HG02763 (cell line): ENCODE measurements around the gene RNF113B.

Experiments
- ATAC-seq: cut with Tn5 transposase; IDR thresholded peaks from one replicate; pipeline ENCODE4 v1.9.1; 2021; ENCODE audit warnings: mild to moderate bottlenecking, moderate library complexity; ENCODE audit not compliant: unreplicated experiment

RNF113B gene

DNA sequence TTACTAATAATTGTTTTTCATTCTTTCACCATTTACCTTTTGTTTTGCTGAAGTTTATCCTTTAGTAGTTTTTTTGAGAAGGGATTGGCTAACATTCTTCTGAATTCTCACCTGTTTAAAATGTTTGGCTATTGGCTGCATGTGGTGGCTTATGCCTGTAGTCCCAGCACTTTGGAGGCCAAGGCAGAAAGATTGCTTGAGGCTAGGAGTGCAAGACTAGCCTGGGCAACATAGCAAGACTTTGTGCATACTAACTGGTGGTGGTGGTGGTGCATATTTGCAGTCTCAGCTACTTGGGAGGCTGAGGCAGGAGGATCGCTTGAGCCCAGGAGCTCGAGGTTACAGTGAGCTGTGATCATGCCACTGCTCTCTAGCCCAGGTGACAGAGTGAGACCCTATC, 27.5 kb upstream of the RNF113B start:
- no peak for ATAC-seq

DNA sequence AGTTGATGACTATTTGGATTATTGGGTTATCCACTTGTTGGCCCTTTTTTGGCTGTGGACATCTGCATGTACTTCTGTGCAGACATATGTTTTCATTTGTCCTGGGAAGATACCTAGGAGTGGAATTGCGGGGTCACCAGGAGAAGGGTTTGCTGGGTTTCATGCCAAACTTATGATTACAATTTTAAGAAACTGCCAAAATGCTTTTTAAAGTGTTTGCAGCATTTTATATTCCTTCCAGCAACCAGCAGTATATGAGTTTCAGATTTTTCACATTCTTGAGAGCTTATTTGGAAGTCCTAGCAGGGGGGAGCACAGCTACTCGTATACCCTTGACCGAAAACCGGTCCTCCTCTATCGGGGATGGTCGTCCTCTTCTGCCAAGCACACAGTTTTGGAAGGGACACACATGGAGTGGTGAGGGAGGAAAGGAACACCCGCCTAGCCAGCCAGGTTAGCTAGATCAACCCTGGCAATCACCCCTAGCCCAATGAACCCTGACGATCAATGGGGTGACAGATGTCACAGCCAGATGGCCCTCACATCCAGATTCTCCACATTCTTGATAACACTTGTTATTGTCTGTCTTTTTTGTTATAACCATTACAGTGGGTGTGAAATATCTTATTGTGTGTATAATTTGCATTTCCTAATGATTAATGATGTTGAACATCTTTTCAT, 26.7 kb upstream of the RNF113B start:
- no peak for ATAC-seq

DNA sequence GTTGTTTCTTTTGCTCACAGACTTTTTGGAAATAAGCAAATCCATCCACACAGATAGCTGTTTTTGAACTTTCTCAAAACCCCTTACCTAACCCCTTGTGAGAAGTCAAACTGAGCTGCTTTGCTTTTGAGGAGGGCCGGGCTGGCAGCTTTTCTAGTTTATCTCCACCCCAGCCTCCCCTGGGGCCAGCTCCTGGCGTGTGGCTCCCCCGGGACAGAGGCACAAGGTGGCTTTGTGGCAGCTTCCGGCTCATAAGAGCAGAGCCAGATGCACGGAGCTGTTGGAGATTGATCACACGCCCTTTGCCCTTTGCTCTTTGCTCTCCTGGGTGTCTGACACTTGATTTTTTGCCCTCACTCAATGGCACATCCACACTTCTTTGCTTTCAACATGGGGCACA, 24.9 kb upstream of the RNF113B start:
- no peak for ATAC-seq

DNA sequence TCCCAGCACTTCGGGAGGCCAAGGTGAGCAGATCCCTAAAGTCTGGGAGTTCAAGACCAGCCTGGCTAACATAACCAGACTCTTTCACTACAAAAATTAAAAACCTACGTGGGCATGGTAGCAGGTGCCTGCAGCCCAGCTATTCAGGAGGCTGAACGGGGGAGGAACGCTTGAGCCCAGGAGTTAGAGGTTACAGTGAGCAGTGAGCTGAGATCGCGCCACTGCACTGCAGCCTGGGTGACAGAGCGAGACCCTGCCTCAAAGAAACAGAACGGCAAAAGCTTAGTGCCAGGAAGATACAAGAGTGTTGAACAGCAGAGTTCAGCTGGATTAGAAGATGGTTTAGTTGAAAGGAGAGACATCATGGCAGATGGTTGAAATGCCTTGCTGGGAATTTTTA, 24.1 kb upstream of the RNF113B start:
- ATAC-seq, result no peak

DNA sequence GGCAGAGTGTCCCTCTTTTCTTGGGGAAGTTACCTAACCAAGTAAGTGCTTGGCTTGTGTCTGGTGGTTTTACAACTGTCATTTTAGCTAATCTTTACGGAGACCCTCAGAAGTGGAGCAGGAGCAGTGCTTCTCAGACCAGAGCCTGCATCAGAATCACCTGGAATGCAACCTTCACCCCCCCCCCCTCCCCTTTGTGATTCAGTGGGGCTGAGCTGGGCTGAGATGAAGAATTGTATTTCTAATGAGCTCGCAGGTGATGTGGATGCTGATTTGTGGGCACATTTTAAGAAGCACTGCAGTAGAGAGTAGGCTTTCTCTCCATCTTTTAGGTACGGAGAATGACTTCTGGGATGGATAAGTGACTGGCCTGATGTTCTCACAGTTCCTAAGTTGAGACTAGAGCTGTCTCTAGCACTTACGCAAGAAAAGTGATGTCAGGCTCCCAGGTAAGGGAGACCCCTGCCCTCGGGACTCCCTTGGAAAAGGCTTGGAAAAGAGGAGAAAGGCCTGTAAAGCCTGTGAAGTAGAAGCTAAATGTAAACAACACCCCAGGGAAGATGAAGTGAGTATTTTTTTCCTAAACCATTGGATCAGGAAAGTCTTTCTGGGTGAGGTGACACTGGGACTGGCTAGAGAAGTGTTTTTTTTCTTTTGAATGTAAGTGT, 23.3 kb upstream of the RNF113B start:
- ATAC-seq, result no peak

DNA sequence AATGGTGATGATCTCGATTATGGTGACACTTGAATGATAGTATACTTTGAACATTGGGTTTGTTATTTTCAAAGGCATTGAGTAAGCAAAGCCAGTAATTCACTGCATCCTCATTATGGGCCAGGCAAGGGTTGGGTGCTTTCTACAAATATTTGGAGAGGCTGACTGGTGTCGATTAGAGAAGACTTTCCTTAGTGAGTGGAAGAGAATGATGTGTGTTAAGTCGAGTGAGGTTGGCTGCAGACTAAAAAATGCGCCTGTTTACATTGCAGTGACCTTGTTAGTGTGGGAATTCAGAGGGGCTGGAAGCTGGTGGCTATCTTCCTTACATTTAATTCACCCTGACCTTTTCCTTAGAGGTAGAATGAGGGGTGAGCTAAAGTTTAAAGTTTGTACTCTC, 22.4 kb upstream of the RNF113B start:
- no peak for ATAC-seq

DNA sequence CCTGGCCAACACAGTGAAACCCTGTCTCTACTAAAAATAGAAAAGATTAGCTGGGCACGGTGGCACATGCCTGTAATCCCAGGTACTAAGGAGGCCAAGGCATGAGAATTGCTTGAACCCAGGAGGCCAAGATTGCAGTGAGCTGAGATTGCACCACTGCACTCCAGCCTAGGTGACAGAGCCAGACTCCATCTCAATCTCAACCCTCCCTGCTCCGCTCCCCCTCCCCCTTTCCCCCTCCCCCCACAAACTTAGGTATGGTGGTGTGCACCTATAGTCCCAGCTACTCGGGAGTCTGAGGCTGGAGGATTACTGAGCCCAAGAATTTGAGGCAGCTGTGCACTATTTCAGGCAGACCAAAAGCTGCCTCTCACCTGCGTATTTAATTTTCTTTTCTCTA, 21.6 kb upstream of the RNF113B start:
- no peak for ATAC-seq

DNA sequence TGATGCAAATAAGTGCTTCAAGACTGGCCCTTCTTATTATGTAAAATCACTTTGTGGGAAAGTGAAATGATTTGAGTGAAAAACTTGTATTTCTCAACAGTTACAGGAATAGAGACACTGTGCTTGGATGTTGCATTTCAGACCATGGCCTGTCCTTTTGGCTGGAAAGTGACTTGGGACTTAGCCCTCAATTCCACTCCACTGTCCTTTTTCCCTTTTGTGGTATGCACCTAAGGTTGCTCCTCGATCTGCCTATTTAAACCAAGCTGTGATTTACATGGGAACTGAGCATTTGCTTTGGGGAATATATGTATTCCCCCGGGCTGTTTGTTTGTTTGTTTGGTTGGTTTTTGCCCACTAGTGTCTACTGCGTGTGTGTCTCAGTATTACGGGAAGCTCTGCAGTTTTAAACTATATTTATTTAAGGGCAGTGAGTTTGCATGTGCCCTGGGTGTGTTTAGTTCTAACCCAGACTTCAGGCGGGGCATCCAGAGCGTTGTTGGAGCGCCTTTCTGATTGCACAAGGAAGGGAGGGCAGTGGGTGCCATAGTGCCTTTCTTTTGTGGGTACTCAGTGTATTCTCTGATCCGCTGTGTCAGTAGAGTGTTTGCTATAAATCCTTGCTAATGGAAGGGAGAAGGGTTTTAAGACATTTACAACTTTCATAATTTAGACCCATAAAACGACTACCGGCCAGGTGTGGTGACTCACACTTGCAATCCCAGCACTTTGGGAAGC, 18.2 kb upstream of the RNF113B start:
- no peak for ATAC-seq

DNA sequence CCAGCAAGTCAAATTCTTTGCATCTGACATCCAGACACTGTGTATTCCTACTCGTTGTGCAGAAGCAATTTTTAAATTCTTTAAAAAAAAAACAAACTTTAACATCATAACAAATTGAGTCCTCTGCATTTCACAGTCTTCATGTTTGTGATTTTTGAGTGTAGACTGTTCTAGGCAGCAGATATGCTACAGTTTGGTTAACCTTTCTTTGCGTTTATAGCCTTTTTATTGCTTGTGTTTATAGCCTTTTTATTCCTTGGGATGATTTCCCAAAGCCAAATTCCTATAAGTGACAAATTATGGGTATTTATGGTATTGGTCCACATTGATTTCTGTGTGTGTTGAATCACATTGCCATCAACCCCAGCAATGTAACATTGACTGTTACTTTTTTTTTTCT, 14.9 kb upstream of the RNF113B start:
- no peak for ATAC-seq

DNA sequence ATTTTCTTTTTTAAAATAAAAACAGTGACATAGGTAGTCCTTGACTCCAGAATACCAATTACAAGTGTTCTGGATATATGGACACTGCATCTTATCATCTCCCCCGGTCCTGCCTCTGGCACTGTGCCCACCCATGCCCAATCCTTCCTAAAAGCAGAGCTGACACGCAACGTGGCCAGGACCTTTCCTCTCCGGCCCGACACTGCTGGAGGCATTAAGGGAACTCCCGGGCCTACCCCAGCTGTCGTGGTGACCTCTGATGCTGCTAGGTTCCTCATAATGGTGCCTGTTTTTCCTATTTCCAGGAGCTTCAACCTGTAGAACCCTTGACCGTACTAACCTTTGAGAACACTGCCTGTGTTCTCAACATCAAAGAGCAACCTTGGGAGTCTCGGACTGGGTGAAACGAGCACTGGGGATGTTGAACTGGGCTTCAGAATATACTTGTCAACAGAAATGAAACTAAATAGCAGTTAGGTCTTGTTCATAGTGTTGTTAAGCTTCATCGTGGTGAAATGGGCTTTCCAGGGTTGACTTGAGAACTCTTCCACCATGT, 13.9 kb upstream of the RNF113B start:
- no peak for ATAC-seq

DNA sequence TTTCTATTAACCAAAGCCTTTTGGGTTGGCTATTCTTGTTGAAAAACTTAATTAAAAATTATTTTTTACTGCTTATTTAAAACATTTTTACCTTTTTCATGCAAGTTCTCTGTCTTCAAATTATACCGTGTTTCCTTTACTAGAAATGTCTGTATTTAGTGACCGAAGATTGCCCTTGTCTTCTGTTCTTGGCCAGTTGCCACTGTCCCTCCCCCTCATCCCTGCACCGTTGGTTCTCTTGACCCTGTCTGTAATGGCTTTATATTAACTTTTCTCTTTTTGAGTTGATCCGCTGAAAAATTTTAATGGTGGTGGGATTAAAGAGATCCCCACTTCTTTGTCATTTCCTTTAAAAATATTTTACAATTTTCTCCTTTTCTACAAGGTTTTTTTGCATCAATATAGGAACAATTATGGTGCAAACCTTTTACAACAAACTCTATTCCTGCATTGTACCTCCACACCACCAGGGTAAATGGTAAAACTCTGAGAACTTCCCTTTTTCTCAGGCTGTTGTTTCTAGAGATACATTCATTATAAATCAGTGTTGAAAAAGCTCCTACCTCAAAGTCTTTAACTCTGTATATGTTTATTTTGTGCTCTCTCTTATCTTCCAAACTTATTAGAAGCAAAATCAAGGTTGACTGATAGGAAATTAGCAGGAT, 12.9 kb upstream of the RNF113B start:
- no peak for ATAC-seq

DNA sequence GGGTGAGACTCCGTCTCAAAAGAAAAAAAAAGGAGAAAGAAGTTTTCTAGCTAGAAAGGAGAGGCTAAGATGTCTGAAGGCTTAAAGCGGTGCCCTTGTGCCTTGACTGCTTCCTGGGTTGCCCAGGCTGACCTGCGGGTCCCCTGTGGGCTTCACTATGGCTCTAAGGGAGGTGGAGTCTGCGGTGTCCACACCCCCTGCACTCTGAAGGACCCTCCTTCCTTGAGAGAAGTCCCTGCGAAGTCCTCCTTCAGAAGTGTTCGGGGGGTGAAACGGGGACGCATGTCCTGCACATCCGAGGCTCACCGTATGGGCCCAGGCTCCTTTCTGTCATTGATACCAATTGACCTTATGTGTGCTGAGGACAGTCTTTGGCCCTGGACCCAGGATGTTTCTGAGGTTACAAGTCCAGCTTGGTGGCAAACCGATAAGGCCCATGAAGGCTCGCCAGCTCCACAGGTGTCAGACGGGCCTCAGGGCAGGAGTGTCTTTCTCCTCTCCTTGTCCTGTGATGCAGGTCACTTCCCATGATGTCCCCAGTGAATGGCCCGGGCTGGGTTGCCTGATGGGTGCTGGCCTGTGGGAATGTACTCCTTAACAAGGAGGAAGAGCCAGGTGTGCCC, 11.6 kb upstream of the RNF113B start:
- ATAC-seq, result no peak

DNA sequence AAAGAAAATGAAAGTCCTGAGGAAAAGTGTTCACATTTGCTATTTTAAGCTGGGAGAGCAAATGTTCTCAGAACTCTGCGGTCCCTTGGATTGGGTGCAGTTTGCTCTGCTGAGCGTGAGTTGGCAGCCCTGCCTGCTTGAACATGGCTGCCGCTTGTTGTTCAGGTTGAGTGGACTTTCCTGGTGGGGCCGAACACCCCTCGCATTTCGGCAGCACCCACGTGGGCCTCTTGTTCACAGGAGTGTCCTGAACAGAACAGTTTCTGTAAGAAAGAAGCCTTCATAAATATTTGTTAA, 10.8 kb upstream of the RNF113B start:
- no peak for ATAC-seq

DNA sequence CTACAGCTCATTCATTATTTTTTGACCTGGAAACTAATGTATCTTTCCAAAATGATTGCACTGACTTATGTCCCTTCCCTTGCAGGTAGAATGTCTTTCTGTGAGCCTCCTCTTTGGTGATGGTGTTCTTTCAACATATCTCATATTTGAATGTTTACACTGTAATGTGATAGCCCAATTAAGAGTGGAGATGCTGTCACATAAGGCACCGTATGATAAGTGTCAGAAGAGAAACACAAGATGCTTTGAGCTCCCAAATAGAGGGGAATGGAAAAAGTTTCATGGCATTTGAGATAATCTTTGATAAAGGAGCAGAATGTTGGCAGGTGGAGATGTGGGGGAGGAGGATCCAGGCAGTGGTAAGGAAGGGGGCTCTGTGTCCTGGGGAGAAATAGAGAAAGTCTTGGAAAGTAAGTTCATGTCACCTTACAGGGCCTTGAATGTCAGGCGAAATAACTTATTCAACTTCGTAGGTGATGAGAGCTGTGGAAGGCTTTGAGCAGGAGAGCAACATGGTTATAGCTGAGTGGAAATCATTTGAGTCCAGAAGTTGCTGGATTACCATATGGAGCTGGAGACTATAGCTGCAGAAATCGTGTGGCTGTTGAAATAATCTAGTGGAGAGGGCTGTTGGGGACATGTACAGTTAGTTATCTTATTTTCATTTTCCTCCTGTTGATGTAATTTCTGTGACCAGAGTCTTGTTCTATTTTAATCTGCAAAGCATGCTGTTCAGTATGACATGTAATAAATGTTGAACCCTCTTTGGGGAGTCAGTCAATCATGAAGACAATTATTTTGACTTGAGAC, 10.3 kb upstream of the RNF113B start:
- ATAC-seq, result no peak

DNA sequence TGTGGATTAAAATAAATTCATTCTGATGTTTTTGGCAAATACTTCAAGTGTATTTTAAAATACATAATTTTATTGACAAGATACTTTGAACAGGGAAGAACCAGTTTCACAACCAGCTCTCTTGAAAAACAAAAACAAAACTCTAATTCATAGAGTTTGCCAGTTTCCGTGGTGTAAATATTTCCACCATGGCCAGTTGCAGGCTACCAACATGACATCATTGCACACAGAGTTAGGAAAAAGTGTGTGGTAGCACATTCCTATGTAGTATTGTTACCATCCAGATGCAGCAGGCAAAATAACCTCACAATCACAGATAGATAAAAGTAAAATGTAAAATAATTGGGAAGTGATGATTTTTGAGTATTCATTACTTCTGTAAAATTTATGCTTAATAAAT, 7.7 kb upstream of the RNF113B start:
- no peak for ATAC-seq

DNA sequence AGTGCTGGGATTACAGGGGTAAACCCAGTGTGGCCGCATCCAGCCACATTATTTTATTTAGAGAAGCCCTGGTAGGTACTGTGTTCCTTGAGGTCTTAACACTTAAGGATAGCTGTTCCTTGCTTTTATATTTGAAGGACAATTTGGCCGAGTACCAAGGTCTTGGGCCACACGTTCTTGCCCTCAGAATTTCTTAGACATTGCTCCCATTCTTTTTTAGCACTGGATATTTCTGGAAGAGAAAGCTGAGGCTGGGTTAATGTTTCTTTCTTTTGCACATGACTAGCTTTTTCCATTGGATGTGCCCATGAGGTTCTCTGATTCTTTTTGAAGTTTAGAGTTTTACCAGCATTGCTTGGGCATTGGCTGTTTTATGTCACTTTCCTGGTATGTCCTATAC, 5.5 kb upstream of the RNF113B start:
- ATAC-seq, result no peak

DNA sequence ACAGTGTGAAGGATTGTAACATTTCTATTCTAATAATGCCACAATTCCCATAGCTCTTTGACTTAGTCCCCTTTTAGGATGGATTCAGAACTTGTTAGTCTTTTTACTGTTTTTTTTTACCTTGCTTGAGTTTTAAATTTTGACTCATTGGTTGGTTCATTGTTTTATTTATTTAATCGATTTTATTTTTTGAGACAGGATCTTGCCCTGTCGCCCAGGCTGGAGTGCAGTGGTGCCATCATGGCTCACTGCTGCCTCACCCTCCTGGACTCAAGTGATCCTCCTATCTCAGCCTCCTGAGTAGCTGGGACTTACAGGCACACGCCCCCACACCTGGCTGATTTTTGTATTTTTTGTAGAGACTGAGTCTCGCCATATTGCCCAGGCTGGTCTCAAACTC, 5.1 kb upstream of the RNF113B start:
- ATAC-seq, result no peak

DNA sequence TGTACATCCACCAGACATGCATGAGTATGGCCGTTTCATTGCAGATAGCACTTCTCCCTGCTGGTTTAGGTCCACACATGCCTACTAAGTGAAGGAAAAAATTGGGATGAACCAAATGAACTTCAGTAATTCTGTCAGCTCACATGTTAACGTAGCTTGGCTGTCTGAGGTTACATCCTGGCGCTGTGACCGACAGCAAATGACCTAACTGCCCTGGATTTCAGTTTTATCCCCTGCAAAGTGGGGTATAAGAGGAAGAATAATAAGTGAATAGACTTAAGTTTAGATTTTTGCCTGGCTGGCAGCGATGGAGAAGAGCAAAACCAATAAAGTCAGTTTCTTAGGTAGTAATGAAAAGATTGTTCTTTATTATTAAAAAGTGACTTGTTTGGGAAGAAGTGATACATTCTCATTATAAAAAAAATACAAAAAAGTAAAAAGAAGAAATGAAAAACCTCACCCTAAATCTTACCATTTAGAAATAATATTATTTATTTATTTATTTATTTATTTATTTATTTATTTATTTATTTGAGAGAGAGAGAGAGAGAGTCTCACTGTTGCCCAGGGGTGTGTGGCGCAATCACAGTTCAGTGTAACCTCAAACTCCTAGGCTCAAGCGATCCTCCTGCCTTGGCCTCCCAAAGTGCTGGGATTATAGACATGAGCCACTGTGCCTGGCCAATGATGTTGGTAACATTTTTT, 4.2 kb upstream of the RNF113B start:
- ATAC-seq, result no peak

DNA sequence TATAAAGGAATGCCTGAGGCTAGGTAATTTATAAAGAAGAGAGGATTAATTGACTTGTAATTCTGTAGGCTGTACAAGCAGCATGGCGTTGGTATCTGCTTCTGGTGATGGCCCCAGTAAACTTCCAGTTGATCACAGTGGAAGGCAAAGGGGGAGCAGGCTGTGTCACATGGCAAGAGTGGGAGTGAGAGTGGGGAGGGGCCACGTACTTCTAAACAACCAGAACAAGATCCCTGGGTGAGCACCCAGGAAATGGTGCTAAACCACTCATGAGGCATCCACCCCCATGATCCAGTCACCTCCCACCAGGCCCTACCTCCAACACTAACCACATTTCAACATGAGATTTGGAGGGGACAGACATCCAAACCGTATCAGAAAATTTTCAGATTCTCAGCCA, 3.0 kb upstream of the RNF113B start:
- ATAC-seq, result no peak

DNA sequence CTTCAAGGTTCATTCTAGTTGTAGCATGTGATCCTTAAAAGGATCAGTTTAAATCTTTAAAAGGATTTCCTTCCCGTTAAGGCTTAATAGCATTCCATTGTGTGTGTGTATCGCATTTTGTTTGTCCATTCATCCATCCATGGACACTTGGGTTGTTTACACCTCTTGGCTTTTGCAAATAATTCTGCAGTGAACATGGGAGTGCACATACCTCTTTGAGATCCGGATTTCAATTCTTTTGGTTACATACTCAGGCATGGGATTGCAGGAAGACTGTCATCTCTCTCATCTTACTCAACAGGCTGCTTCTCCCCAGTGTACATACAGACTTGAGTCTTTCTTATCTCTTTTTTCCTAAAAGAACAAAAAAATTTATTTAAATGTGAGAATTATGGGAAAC, 1.2 kb downstream of the RNF113B start:
- ATAC-seq, result no peak
